RWPE2 (cell line): Measurements from ENCODE around the gene SLK.

Source experiments
- ATAC-seq: fragments of 200-7000 bp; cut with Tn5 transposase; 3 replicates; pipeline ENCODE4 v1.9.1; 2021; ENCODE audit warnings: low read depth
- DNase-seq: peaks from one replicate; pipeline ENCODE4 v3.0.0-alpha.2; 2020; ENCODE audit warnings: low spot score
- H3K27ac ChIP-seq: fragments of 450-650 bp; 2 replicates; pipeline ENCODE4 v1.5.1; 2017; ENCODE audit warnings: mild to moderate bottlenecking; ENCODE audit not compliant: poor library complexity, severe bottlenecking
- H3K27me3 ChIP-seq: fragments of 250-450 bp; sonication (Bioruptor Pico); 2 replicates; pipeline ENCODE4 v1.5.1; 2021; ENCODE audit warnings: mild to moderate bottlenecking, moderate library complexity; ENCODE audit not compliant: insufficient read depth, poor library complexity, severe bottlenecking
- H3K36me3 ChIP-seq: fragments of 250-450 bp; sonication (Bioruptor Pico); 2 replicates; pipeline ENCODE4 v1.5.1; 2020; ENCODE audit warnings: low read depth, mild to moderate bottlenecking, moderate library complexity
- H3K4me1 ChIP-seq: fragments of 250-450 bp; sonication (Bioruptor Pico); 2 replicates; pipeline ENCODE4 v1.5.1; 2021; ENCODE audit warnings: mild to moderate bottlenecking, moderate library complexity; ENCODE audit not compliant: insufficient read depth, poor library complexity, severe bottlenecking
- H3K4me3 ChIP-seq: fragments of 250-450 bp; sonication (Bioruptor Pico); 2 replicates; pipeline ENCODE4 v1.5.1; 2021; ENCODE audit warnings: mild to moderate bottlenecking, moderate library complexity; ENCODE audit not compliant: severe bottlenecking
- H3K9me3 ChIP-seq: fragments of 250-450 bp; sonication (Bioruptor Pico); 2 replicates; pipeline ENCODE4 v1.5.1; 2021; ENCODE audit warnings: mild to moderate bottlenecking, moderate library complexity; ENCODE audit not compliant: severe bottlenecking
- CTCF ChIP-seq: fragments of 450-650 bp; IDR thresholded peaks from one replicate; pipeline ENCODE4 v1.5.1; 2017; ENCODE audit warnings: mild to moderate bottlenecking, moderate library complexity; ENCODE audit not compliant: poor library complexity, severe bottlenecking

The SLK gene

GRCh38 chr10:103926722-103927319 lies 40.1 kb upstream of the SLK start:
- Histone ChIP-seq H3K4me3 (no peak overlapping the region), H3K9me3 (no peaks in the 10 kb centered on the region), H3K4me1 (no peaks in the 10 kb centered on the region), H3K27ac (no peak overlapping the region), H3K36me3 (no peaks in the 10 kb centered on the region), H3K27me3 (no peaks in the 10 kb centered on the region)
- no peak for TF ChIP-seq CTCF
- ATAC-seq: no peak
- DNase-seq: no peak

- DNase-seq: no peak
- Histone ChIP-seq H3K9me3 (no peaks in the 10 kb centered on the region), H3K4me3 (no peak overlapping the region), H3K27me3 (no peaks in the 10 kb centered on the region), H3K4me1 (no peaks in the 10 kb centered on the region), H3K36me3 (no peaks in the 10 kb centered on the region), H3K27ac (no peak overlapping the region)
- no peak for TF ChIP-seq CTCF
- no peak for ATAC-seq
Measured at GRCh38 chr10:103928784-103929183, 38.2 kb upstream of the SLK start.

GRCh38 chr10:103929381-103929921 lies 37.5 kb upstream of the SLK start:
- H3K4me3 ChIP-seq: no peak overlapping the region
- no peak for TF ChIP-seq CTCF
- H3K27ac ChIP-seq: no peak overlapping the region

GRCh38 chr10:103930449-103930848 lies 36.5 kb upstream of the SLK start:
- no peaks in the 10 kb centered on the region for H3K36me3 ChIP-seq
- DNase-seq: no peak
- H3K4me1 ChIP-seq: no peaks in the 10 kb centered on the region
- no peak for ATAC-seq
- no peak for TF ChIP-seq CTCF
- no peaks in the 10 kb centered on the region for H3K9me3 ChIP-seq
- H3K27ac ChIP-seq: no peak overlapping the region
- no peak overlapping the region for H3K4me3 ChIP-seq
- H3K27me3 ChIP-seq: no peaks in the 10 kb centered on the region

More at GRCh38 chr10:103929381-103929921, 37.5 kb upstream of the SLK start:
- no peaks in the 10 kb centered on the region for H3K27me3 ChIP-seq
- no peaks in the 10 kb centered on the region for H3K4me1 ChIP-seq
- H3K36me3 ChIP-seq: no peaks in the 10 kb centered on the region
- H3K9me3 ChIP-seq: no peaks in the 10 kb centered on the region
- ATAC-seq: no peak
- DNase-seq: no peak

- Histone ChIP-seq H3K36me3 (no peaks in the 10 kb centered on the region), H3K27ac (no peak overlapping the region), H3K9me3 (no peaks in the 10 kb centered on the region), H3K27me3 (no peaks in the 10 kb centered on the region), H3K4me1 (no peaks in the 10 kb centered on the region), H3K4me3 (no peak overlapping the region)
- no peak for DNase-seq
- no peak for ATAC-seq
- no peak for TF ChIP-seq CTCF
Measured at GRCh38 chr10:103930881-103931280, 36.1 kb upstream of the SLK start.
